H9 (cell line): ENCODE results near the gene NDUFA5. TPM values are rescaled to one million over a fixed set of nuclear protein-coding genes. Genes with fewer than 3 reads are reported as not detected.

Experiments used
- DNase-seq: peaks from one replicate; pipeline ENCODE4 v3.0.0-alpha.2; 2017
- H2AFZ ChIP-seq: one replicate; pipeline ENCODE4 v1.6.1; 2013; ENCODE audit warnings: mild to moderate bottlenecking, low read length, control low read depth, moderate library complexity
- H2AK5ac ChIP-seq: 2 replicates; pipeline ENCODE4 v1.6.1; 2013; ENCODE audit warnings: low read length, control low read depth, mixed read lengths; ENCODE audit not compliant: insufficient read length
- H2BK120ac ChIP-seq: one replicate; pipeline ENCODE4 v1.6.1; 2013; ENCODE audit warnings: low read depth, mild to moderate bottlenecking, low read length, control low read depth, inconsistent platforms; ENCODE audit not compliant: poor library complexity, severe bottlenecking
- H2BK12ac ChIP-seq: 2 replicates; pipeline ENCODE4 v1.6.1; 2013; ENCODE audit warnings: low read length, control low read depth, mixed read lengths, low read depth; ENCODE audit not compliant: insufficient read length
- H2BK15ac ChIP-seq: 2 replicates; pipeline ENCODE4 v1.6.1; 2013; ENCODE audit warnings: low read depth, low read length, control low read depth
- H2BK20ac ChIP-seq: one replicate; pipeline ENCODE4 v1.6.1; 2013; ENCODE audit warnings: low read depth, mild to moderate bottlenecking, low read length, control low read depth, inconsistent platforms; ENCODE audit not compliant: poor library complexity, severe bottlenecking
- H2BK5ac ChIP-seq: 2 replicates; pipeline ENCODE4 v1.6.1; 2013; ENCODE audit warnings: low read length, control low read depth, mixed read lengths; ENCODE audit not compliant: insufficient read length
- H3K14ac ChIP-seq: 2 replicates; pipeline ENCODE4 v1.6.1; 2013; ENCODE audit warnings: low read length, control low read depth; ENCODE audit not compliant: insufficient read depth
- H3K18ac ChIP-seq: 2 replicates; pipeline ENCODE4 v1.6.1; 2013; ENCODE audit warnings: low read depth, mild to moderate bottlenecking, mixed read lengths, low read length, control low read depth; ENCODE audit not compliant: insufficient read length
- H3K23ac ChIP-seq: 2 replicates; pipeline ENCODE4 v1.6.1; 2013; ENCODE audit warnings: low read length, control low read depth, mixed read lengths, low read depth; ENCODE audit not compliant: insufficient read length
- H3K23me2 ChIP-seq: 2 replicates; pipeline ENCODE4 v1.6.1; 2013; ENCODE audit warnings: low read depth, mild to moderate bottlenecking, mixed read lengths, low read length, control low read depth; ENCODE audit not compliant: insufficient read length, poor library complexity, severe bottlenecking
- H3K27ac ChIP-seq: 2 replicates; pipeline ENCODE4 v1.5.1; 2013; ENCODE audit warnings: low read length, control low read depth, mixed read lengths, low read depth; ENCODE audit not compliant: insufficient read length
- H3K27me3 ChIP-seq: 2 replicates; pipeline ENCODE4 v1.6.1; 2013; ENCODE audit warnings: low read length, control low read depth, inconsistent platforms; ENCODE audit not compliant: insufficient read depth
- H3K4ac ChIP-seq: 2 replicates; pipeline ENCODE4 v1.6.1; 2013; ENCODE audit warnings: low read depth, mild to moderate bottlenecking, control low read depth, inconsistent platforms, low read length, moderate library complexity
- H3K4me1 ChIP-seq: 2 replicates; pipeline ENCODE4 v1.6.1; 2013; ENCODE audit warnings: low read length, control low read depth, inconsistent platforms; ENCODE audit not compliant: insufficient read depth
- H3K4me2 ChIP-seq: 2 replicates; pipeline ENCODE4 v1.6.1; 2013; ENCODE audit warnings: low read length, control low read depth, mixed read lengths; ENCODE audit not compliant: insufficient read length, insufficient read depth
- H3K56ac ChIP-seq: 2 replicates; pipeline ENCODE4 v1.6.1; 2013; ENCODE audit warnings: low read depth, mild to moderate bottlenecking, mixed read lengths, low read length, control low read depth; ENCODE audit not compliant: insufficient read length
- H3K79me1 ChIP-seq: 2 replicates; pipeline ENCODE4 v1.6.1; 2013; ENCODE audit warnings: low read depth, mild to moderate bottlenecking, moderate library complexity, low read length, control low read depth, inconsistent platforms; ENCODE audit not compliant: insufficient read depth, poor library complexity, severe bottlenecking
- H3K79me2 ChIP-seq: 2 replicates; pipeline ENCODE4 v1.6.1; 2013; ENCODE audit warnings: low read length, control low read depth, inconsistent platforms; ENCODE audit not compliant: insufficient read depth
- H3K9ac ChIP-seq: 2 replicates; pipeline ENCODE4 v1.6.1; 2013; ENCODE audit warnings: low read length, control low read depth, mixed read lengths; ENCODE audit not compliant: insufficient read length; ENCODE audit errors: extremely low read depth
- H3K9me3 ChIP-seq: one replicate; pipeline ENCODE4 v1.6.1; 2013; ENCODE audit warnings: low read depth, low read length, inconsistent platforms; ENCODE audit not compliant: control insufficient read depth
- H3T11ph ChIP-seq: one replicate; pipeline ENCODE4 v1.6.1; 2013; ENCODE audit warnings: mild to moderate bottlenecking, low read length, control low read depth, inconsistent platforms
- H4K20me1 ChIP-seq: one replicate; pipeline ENCODE4 v1.6.1; 2013; ENCODE audit not compliant: control insufficient read depth, insufficient read length, insufficient read depth
- H4K5ac ChIP-seq: 2 replicates; pipeline ENCODE4 v1.6.1; 2013; ENCODE audit warnings: low read depth, mild to moderate bottlenecking, mixed read lengths, low read length, control low read depth; ENCODE audit not compliant: insufficient read length
- H4K8ac ChIP-seq: replicated peaks from 2 replicates; pipeline ENCODE4 v1.6.1; 2013; ENCODE audit warnings: low read length, control low read depth, mixed read lengths, low read depth; ENCODE audit not compliant: insufficient read length
- H4K91ac ChIP-seq: 2 replicates; pipeline ENCODE4 v1.6.1; 2013; ENCODE audit warnings: low read depth, mild to moderate bottlenecking, moderate library complexity, mixed read lengths, low read length, control low read depth; ENCODE audit not compliant: insufficient read length
- H3K27ac Mint-ChIP-seq, 3 experiments: 2 replicates in 2 of 3; 3 replicates in 1 of 3; pipeline ENCODE4 v1.8.0; 2020 to 2021; ENCODE audit warnings: mixed read lengths in 3 of 3, mild to moderate bottlenecking in 1 of 3, moderate library complexity in 1 of 3
- H3K27me3 Mint-ChIP-seq: 2 replicates; pipeline ENCODE4 v1.8.0; 2021; ENCODE audit warnings: low read depth, mild to moderate bottlenecking, moderate library complexity, mixed read lengths
- H3K36me3 Mint-ChIP-seq, 3 experiments: 2 replicates in 2 of 3; 3 replicates in 1 of 3; pipeline ENCODE4 v1.8.0; 2020 to 2021; ENCODE audit warnings: low read depth in 3 of 3, mixed read lengths in 3 of 3; ENCODE audit not compliant: insufficient read depth in 1 of 3
- H3K4me1 Mint-ChIP-seq, 2 experiments: 2 replicates each; pipeline ENCODE4 v1.8.0; 2020; ENCODE audit warnings: mixed read lengths in 2 of 2
- H3K4me3 Mint-ChIP-seq, 2 experiments: 2 replicates in 1 of 2; 3 replicates in 1 of 2; pipeline ENCODE4 v1.8.0; 2020 to 2021; ENCODE audit warnings: mild to moderate bottlenecking in 2 of 2, mixed read lengths in 2 of 2, moderate library complexity in 1 of 2
- H3K9me3 Mint-ChIP-seq, 2 experiments: 2 replicates in 1 of 2; 3 replicates in 1 of 2; pipeline ENCODE4 v1.8.0; 2020; ENCODE audit warnings: mild to moderate bottlenecking in 2 of 2, mixed read lengths in 2 of 2, moderate library complexity in 1 of 2
- CTCF ChIP-seq: fragments of 200-600 bp; sonication (generic); conservative IDR thresholded peaks from 3 replicates; pipeline ENCODE4 v1.8.0; 2021; ENCODE audit warnings: antibody characterized with exemption, mild to moderate bottlenecking
- WGBS: extraction: QIAGEN DNeasy Blood & Tissue Kit; methylation state at CpG from one replicate; pipeline ENCODE4 v1.1.7; 2013; ENCODE audit warnings: missing lambda C conversion rate, low lambda C conversion rate, mixed read lengths; ENCODE audit not compliant: insufficient read length; ENCODE audit errors: extremely low coverage; 5-methylcytosine and 5-hydroxymethylcytosine counted together
- total RNA-seq: library from RNA; stranded (reverse); gene quantifications from 2 replicates; pipeline ENCODE4 v1.2.1, GENCODE V29; 2021

Gene NDUFA5
- total RNA-seq, 1 experiment from 2014 or later = 76.5 TPM

GRCh38 chr7:123492485-123492884, 65.1 kb downstream of the NDUFA5 start:
- no peak overlapping the region for H4K5ac ChIP-seq
- H2BK15ac ChIP-seq = no peak overlapping the region
- no peak overlapping the region for H4K91ac ChIP-seq
- no peak overlapping the region for H2AFZ ChIP-seq
- H3K79me2 ChIP-seq = no peaks in the 10 kb centered on the region
- no peaks in the 10 kb centered on the region for H3K4me1 ChIP-seq
- H3K9me3 ChIP-seq = no peaks in the 10 kb centered on the region
- no peaks in the 10 kb centered on the region for H3K27me3 Mint-ChIP-seq
- TF ChIP-seq CTCF = peak; percentile 50
- H3K27me3 ChIP-seq = no peaks in the 10 kb centered on the region
- H4K20me1 ChIP-seq = no peaks in the 10 kb centered on the region
- H3K4ac ChIP-seq = no peak overlapping the region
- DNase-seq = no peak
- H3K4me3 Mint-ChIP-seq = no peak overlapping the region
- WGBS = no CpG with 5 or more reads among the region's 3 CpGs
- H2BK12ac ChIP-seq = no peak overlapping the region
- H3K18ac ChIP-seq = no peak overlapping the region
- no peak overlapping the region for H3T11ph ChIP-seq
- peak overlapping the region in 1 of 3 experiments; percentile 27; a peak in 1 of 7 replicates for H3K27ac Mint-ChIP-seq
- H3K56ac ChIP-seq = no peak overlapping the region
- H2BK5ac ChIP-seq = no peak overlapping the region
- peaks cover 0 to 6% of the 10 kb centered on the region in 2 experiments; a peak in 3 of 5 replicates for H3K9me3 Mint-ChIP-seq
- no peak overlapping the region for H4K8ac ChIP-seq
- H3K79me1 ChIP-seq = no peaks in the 10 kb centered on the region
- H2BK20ac ChIP-seq = no peak overlapping the region
- H3K36me3 Mint-ChIP-seq = peaks cover 0 to 4% (median 0%) of the 10 kb centered on the region in 3 experiments; a peak in 1 of 7 replicates
- H3K27ac ChIP-seq = no peak overlapping the region
- peaks cover 0 to 2% of the 10 kb centered on the region in 2 experiments; a peak in 1 of 4 replicates for H3K4me1 Mint-ChIP-seq
- H2AK5ac ChIP-seq = no peak overlapping the region
- no peak overlapping the region for H3K14ac ChIP-seq
- no peak overlapping the region for H2BK120ac ChIP-seq
- H3K9ac ChIP-seq = no peak overlapping the region
- no peak overlapping the region for H3K4me2 ChIP-seq
- H3K23ac ChIP-seq = no peak overlapping the region
- no peaks in the 10 kb centered on the region for H3K23me2 ChIP-seq

Other genes starting within 250 kb of the NDUFA5 start
- 0.28 and 0.39 TPM in 2 replicates for gene IQUB, start 23.2 kb downstream of the NDUFA5 start, total RNA-seq
- not detected in 2 replicates for gene ASB15, start 44.0 kb upstream of the NDUFA5 start, total RNA-seq
- gene LMOD2, start 98.0 kb upstream of the NDUFA5 start, total RNA-seq = not detected in 2 replicates
- gene WASL, start 191.2 kb upstream of the NDUFA5 start, total RNA-seq = 39.3 and 41.9 TPM in 2 replicates